ENCODE data around the gene MBNL2. TPM values are rescaled to one million over a fixed set of nuclear protein-coding genes. Genes with fewer than 3 reads are reported as not detected.
A peak's percentile ranks its signal among the peaks of the same experiment; 100 is the strongest.

The MBNL2 gene
- total and polyA plus RNA-seq, 2 of the 13 experiments (the other 11 are each of a cell fraction or from before 2014, with no cell fraction given): 30.8 to 59.0 TPM

DNA sequence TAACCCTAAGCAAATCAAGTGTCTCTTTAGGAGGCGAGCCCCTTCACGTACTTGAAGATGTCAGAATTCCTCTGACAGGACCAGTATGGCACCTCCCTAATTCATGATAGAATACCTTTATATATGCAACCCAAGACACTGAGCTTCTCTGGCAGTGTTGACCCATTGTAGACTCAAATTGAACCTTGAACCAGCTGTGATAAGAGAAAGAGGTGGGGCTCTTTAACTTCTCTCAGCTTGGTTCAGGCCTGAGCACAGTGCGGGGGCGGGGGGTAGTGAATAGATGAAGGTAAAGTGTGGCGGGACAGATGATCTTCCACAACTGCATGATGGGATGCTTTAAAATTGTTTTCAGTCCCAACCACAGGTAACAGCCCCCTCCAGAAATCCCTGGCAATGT lies 12.1 kb downstream of the MBNL2 start:
- H3K9me3 ChIP-seq (ENCODE audit: low read length): no peaks in the 10 kb centered on the region
- ChIA-PET POLR2A (interaction anchor here (0.9 to 2.9 kb wide), 3 partner anchors 10 to 62 kb away, joined by 3 to 13 read pairs (median 4); partner anchors contain the start of gene MBNL2), CTCF (ENCODE audit: low intra/inter-chr PET ratio, low total read pairs) (no interaction called here)
- in situ Hi-C loops (cut with HindIII; ENCODE audit: extremely low pct_ligation_motif_present, low pct_unique_long_range_greater_than_20kb): no loop called here
- intact Hi-C loops (cut with micrococcal nuclease; ENCODE audit: unreplicated experiment): no loop called here
- peaks cover 99% of the 10 kb centered on the region for H3K4me1 ChIP-seq (ENCODE audit: insufficient read depth, low read length)
- H4K20me1 ChIP-seq (ENCODE audit: insufficient read depth, low read length): peaks cover 96% of the 10 kb centered on the region
- DNase-seq (ENCODE audit: low spot score) (peak; percentile 67), FAIRE-seq (no peak), ATAC-seq (peak; percentile 81)
- no peak overlapping the region for H3K9ac ChIP-seq (ENCODE audit: insufficient read depth, low read depth, low read length)
- H2AFZ ChIP-seq (ENCODE audit: low read length): no peak overlapping the region
- no peaks in the 10 kb centered on the region for H3K27me3 ChIP-seq (ENCODE audit: control insufficient read depth in 1 of 2, insufficient read depth in 2 of 2, low read length in 2 of 2)
- H3K4me3 ChIP-seq (replicated peaks in 1 of 3; ENCODE audit: insufficient read depth in 1 of 3, low read depth in 2 of 3, low read length in 3 of 3): no peak overlapping the region; a peak in 1 of 6 replicates
- peak overlapping the region; percentile 50 for H3K27ac ChIP-seq (ENCODE audit: extremely low read length, insufficient read depth, low read length)
- peaks cover 7 to 56% of the 10 kb centered on the region in 2 experiments for H3K36me3 ChIP-seq (replicated peaks in 1 of 2; ENCODE audit: control insufficient read depth in 1 of 2, insufficient read depth in 2 of 2, low read length in 2 of 2)
- H3K79me2 ChIP-seq (ENCODE audit: insufficient read depth, low read length): peaks cover 98% of the 10 kb centered on the region
- peak overlapping the region; percentile 47 for H3K4me2 ChIP-seq (ENCODE audit: low read depth, low read length)
- no TSS peak for BruUV-seq (replicated peaks)
- WGBS (ENCODE audit: low lambda C conversion rate): 70% methylated on average over 5 of the region's 5 CpGs
- TF ChIP-seq HDAC1 (CRISPR knock-in tag; IDR thresholded peaks at IDR 0.05): peak; percentile 54; the same call in 1 of the 2 replicates
- TF ChIP-seq, protein P1, sequence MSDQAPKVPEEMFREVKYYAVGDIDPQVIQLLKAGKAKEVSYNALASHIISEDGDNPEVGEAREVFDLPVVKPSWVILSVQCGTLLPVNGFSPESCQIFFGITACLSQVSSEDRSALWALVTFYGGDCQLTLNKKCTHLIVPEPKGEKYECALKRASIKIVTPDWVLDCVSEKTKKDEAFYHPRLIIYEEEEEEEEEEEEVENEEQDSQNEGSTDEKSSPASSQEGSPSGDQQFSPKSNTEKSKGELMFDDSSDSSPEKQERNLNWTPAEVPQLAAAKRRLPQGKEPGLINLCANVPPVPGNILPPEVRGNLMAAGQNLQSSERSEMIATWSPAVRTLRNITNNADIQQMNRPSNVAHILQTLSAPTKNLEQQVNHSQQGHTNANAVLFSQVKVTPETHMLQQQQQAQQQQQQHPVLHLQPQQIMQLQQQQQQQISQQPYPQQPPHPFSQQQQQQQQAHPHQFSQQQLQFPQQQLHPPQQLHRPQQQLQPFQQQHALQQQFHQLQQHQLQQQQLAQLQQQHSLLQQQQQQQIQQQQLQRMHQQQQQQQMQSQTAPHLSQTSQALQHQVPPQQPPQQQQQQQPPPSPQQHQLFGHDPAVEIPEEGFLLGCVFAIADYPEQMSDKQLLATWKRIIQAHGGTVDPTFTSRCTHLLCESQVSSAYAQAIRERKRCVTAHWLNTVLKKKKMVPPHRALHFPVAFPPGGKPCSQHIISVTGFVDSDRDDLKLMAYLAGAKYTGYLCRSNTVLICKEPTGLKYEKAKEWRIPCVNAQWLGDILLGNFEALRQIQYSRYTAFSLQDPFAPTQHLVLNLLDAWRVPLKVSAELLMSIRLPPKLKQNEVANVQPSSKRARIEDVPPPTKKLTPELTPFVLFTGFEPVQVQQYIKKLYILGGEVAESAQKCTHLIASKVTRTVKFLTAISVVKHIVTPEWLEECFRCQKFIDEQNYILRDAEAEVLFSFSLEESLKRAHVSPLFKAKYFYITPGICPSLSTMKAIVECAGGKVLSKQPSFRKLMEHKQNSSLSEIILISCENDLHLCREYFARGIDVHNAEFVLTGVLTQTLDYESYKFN (CRISPR knock-in tag; conservative IDR thresholded peaks at IDR 0.05): peak; percentile 44; the same call in 1 of the 2 replicates
- TF ChIP-seq ZNF670 (CRISPR knock-in tag; IDR thresholded peaks at IDR 0.05; ENCODE audit: borderline replicate concordance): peak; percentile 60; the same call in 1 of the 2 replicates
- TF ChIP-seq GABPB1 (CRISPR knock-in tag; IDR thresholded peaks at IDR 0.05): no peak
- TF ChIP-seq, protein P2, sequence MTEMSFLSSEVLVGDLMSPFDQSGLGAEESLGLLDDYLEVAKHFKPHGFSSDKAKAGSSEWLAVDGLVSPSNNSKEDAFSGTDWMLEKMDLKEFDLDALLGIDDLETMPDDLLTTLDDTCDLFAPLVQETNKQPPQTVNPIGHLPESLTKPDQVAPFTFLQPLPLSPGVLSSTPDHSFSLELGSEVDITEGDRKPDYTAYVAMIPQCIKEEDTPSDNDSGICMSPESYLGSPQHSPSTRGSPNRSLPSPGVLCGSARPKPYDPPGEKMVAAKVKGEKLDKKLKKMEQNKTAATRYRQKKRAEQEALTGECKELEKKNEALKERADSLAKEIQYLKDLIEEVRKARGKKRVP (CRISPR knock-in tag; IDR thresholded peaks at IDR 0.05): 0 out of 4 replicates have a peak, but pooled peaks of 1 of the 2 experiments have one; percentile 27
- TF ChIP-seq CENPT (CRISPR knock-in tag; IDR thresholded peaks at IDR 0.05; ENCODE audit: low read depth): no peak
- peak; percentile 73 for TF ChIP-seq ZMYM3 (CRISPR knock-in tag; IDR thresholded peaks at IDR 0.05)
- peak; percentile 96 for TF ChIP-seq ZNF629 (CRISPR knock-in tag; conservative IDR thresholded peaks at IDR 0.05)
- TF ChIP-seq ZNF614 (CRISPR knock-in tag; IDR thresholded peaks at IDR 0.05; ENCODE audit: borderline replicate concordance): no peak
- TF ChIP-seq ZBTB42 (CRISPR knock-in tag; IDR thresholded peaks at IDR 0.05): no peak
- no peak for TF ChIP-seq ZNF33B (CRISPR knock-in tag; IDR thresholded peaks at IDR 0.05)
- TF ChIP-seq MED1 (CRISPR knock-in tag; IDR thresholded peaks at IDR 0.05): peak; percentile 50; the same call in 1 of the 2 replicates
- peak; percentile 37; the same call in 1 of the 2 replicates for TF ChIP-seq ZMYM4 (CRISPR knock-in tag; IDR thresholded peaks at IDR 0.05)
- peak; percentile 36; the same call in 1 of the 2 replicates for TF ChIP-seq HNF4G (IDR thresholded peaks at IDR 0.05; ENCODE audit: borderline replicate concordance, low read depth, low read length)
- 0 out of 2 replicates have a peak, but pooled peaks have one; percentile 52 for TF ChIP-seq HNF4G (CRISPR knock-in tag; IDR thresholded peaks at IDR 0.05; ENCODE audit: borderline replicate concordance, low read depth)
- peak; percentile 24; the same call in 1 of the 2 replicates for TF ChIP-seq GATAD2A (CRISPR knock-in tag; IDR thresholded peaks at IDR 0.05)
- peak; percentile 86 for TF ChIP-seq HNF4A (CRISPR knock-in tag; IDR thresholded peaks at IDR 0.05)
- peak; percentile 35; the same call in 1 of the 2 replicates for TF ChIP-seq POGZ (CRISPR knock-in tag; IDR thresholded peaks at IDR 0.05)
- TF ChIP-seq JUNB (CRISPR knock-in tag; IDR thresholded peaks at IDR 0.05; ENCODE audit: borderline replicate concordance): 0 out of 2 replicates have a peak, but pooled peaks have one; percentile 20
- no peak for TF ChIP-seq ZBTB7A (CRISPR knock-in tag; IDR thresholded peaks at IDR 0.05)
- 0 out of 2 replicates have a peak, but pooled peaks have one; percentile 17 for TF ChIP-seq ZNF652 (CRISPR knock-in tag; IDR thresholded peaks at IDR 0.05; ENCODE audit: borderline replicate concordance, low read depth)
